HepG2 (cell line): ENCODE results near the gene SGK1. TPM values are rescaled to one million over a fixed set of nuclear protein-coding genes. Genes with fewer than 3 reads are reported as not detected.
"Not testable (repeated sequence)": the region's sequence is repeated elsewhere in the genome, so short reads cannot be mapped to it uniquely, and the experiment has no call there.

ENCODE experiments used
- ATAC-seq: fragments of 200-7000 bp; cut with Tn5 transposase; 3 replicates; pipeline ENCODE4 v1.9.1; 2020; ENCODE audit warnings: mild to moderate bottlenecking, moderate library complexity
- BruUV-seq: library from RNA; stranded (reverse); fragments of 400-500 nt; replicated peaks from 2 replicates; lab custom pipeline; 2021; lab: Mats Ljungman, UMichigan
- CTCF ChIA-PET: fragments of 300-600 bp; formaldehyde crosslinking; extraction: SDS; loops from one replicate; lab custom pipeline; 2021; ENCODE audit warnings: low total read pairs, inconsistent platforms, low intra/inter-chr PET ratio; lab: Yijun Ruan, JAX
- POLR2A ChIA-PET: fragments of 350-600 bp; sonication (Branson Sonifier 250); formaldehyde crosslinking; loops from one replicate; lab custom pipeline; 2020; ENCODE audit warnings: antibody characterized with exemption, inconsistent platforms; lab: Yijun Ruan, JAX
- DNase-seq: peaks from one replicate; pipeline ENCODE4 v3.0.0-alpha.2; 2015; ENCODE audit warnings: low spot score
- FAIRE-seq: peaks from 3 replicates; lab custom pipeline; 2011; peaks lifted over from hg19 to GRCh38; lab: Jason Lieb, UNC
- H2AFZ ChIP-seq: one replicate; pipeline ENCODE4 v1.6.1; 2011; ENCODE audit warnings: low read length, inconsistent platforms
- H3K27ac ChIP-seq: fragments of 300-600 bp; 3 replicates; pipeline ENCODE4 v1.8.0; 2011; ENCODE audit warnings: mixed run types, mild to moderate bottlenecking, mixed read lengths, low read length, inconsistent platforms; ENCODE audit not compliant: insufficient read depth; ENCODE audit errors: extremely low read length
- H3K27me3 ChIP-seq, 2 experiments: fragments of 200-600 bp in 1 of 2; 2 replicates in 1 of 2; 3 replicates in 1 of 2; pipeline versions ENCODE4 v1.6.0 to v1.8.0; 2011; ENCODE audit warnings: low read length in 2 of 2, mild to moderate bottlenecking in 2 of 2, moderate library complexity in 2 of 2, inconsistent platforms in 1 of 2; ENCODE audit not compliant: insufficient read depth in 2 of 2, control insufficient read depth in 1 of 2
- H3K36me3 ChIP-seq, 2 experiments: fragments of 200-600 bp in 1 of 2; replicated peaks in 1 of 2; 2 replicates in 1 of 2; 3 replicates in 1 of 2; pipeline versions ENCODE4 v1.5.1 to v1.8.0; 2011; ENCODE audit warnings: low read length in 2 of 2, inconsistent platforms in 1 of 2; ENCODE audit not compliant: insufficient read depth in 2 of 2, control insufficient read depth in 1 of 2
- H3K4me1 ChIP-seq: 2 replicates; pipeline ENCODE4 v1.5.1; 2012; ENCODE audit warnings: low read length, inconsistent platforms; ENCODE audit not compliant: insufficient read depth
- H3K4me2 ChIP-seq: 2 replicates; pipeline ENCODE4 v1.6.0; 2011; ENCODE audit warnings: low read depth, low read length, inconsistent platforms
- H3K4me3 ChIP-seq, 3 experiments: fragments of 200-600 bp in 1 of 3; sonication (generic), shearing (Covaris generic) in 1 of 3; replicated peaks in 1 of 3; 2 replicates each; pipeline ENCODE4 v1.5.1; 2011 to 2016; ENCODE audit warnings: low read length in 3 of 3, inconsistent platforms in 2 of 3, low read depth in 2 of 3, mild to moderate bottlenecking in 2 of 3, control low read depth in 1 of 3, mixed read lengths in 1 of 3; ENCODE audit not compliant: insufficient read depth in 1 of 3
- H3K79me2 ChIP-seq: one replicate; pipeline ENCODE4 v1.6.1; 2011; ENCODE audit warnings: low read length, inconsistent platforms; ENCODE audit not compliant: insufficient read depth
- H3K9ac ChIP-seq: 2 replicates; pipeline ENCODE4 v1.6.0; 2011; ENCODE audit warnings: mild to moderate bottlenecking, low read depth, low read length, inconsistent platforms; ENCODE audit not compliant: insufficient read depth
- H3K9me3 ChIP-seq: 2 replicates; pipeline ENCODE4 v1.5.1; 2012; ENCODE audit warnings: mild to moderate bottlenecking, low read length
- H4K20me1 ChIP-seq: 2 replicates; pipeline ENCODE4 v1.6.0; 2011; ENCODE audit warnings: inconsistent platforms, mild to moderate bottlenecking, low read length, moderate library complexity; ENCODE audit not compliant: insufficient read depth
- KDM5A ChIP-seq: fragments of 200-600 bp; sonication (generic); IDR thresholded peaks from 2 replicates; pipeline ENCODE4 v1.7.0; 2018; ENCODE audit warnings: antibody characterized with exemption, mild to moderate bottlenecking, low read length, borderline replicate concordance
- YEATS2 ChIP-seq: sonication (generic); formaldehyde crosslinking; IDR thresholded peaks from 2 replicates; pipeline ENCODE4 v1.4.0; 2020; ENCODE audit warnings: missing genetic modification reagents, borderline replicate concordance
- ZNF720 ChIP-seq: sonication (generic); formaldehyde crosslinking; IDR thresholded peaks from 2 replicates; pipeline ENCODE4 v1.4.0; 2020; ENCODE audit warnings: missing genetic modification reagents
- WGBS: methylation state at CpG from one replicate; pipeline ENCODE4 v1.1.6; 2017; ENCODE audit warnings: low lambda C conversion rate; 5-methylcytosine and 5-hydroxymethylcytosine counted together
- in situ Hi-C: cut with HindIII; loops from 2 replicates; pipeline ENCODE4 v1.10.0; 2017; ENCODE audit warnings: low pct_unique_long_range_greater_than_20kb; ENCODE audit not compliant: extremely low pct_ligation_motif_present
- intact Hi-C: fragments of 100-400 bp; cut with micrococcal nuclease; formaldehyde crosslinking; loops from one replicate; pipeline ENCODE4 v1.10.0; 2022; ENCODE audit not compliant: unreplicated experiment
- polyA plus RNA-seq, 8 experiments: library from polyadenylated mRNA; depleted of rRNA in 3 of 8; stranded (reverse) in 7 of 8; unstranded in 1 of 8; fragments of >200 nt; fragmentation: Illumina TruSeq in 4 of 8; extraction: Trizol in 4 of 8; gene quantifications; 2 replicates each; pipeline versions ENCODE4 v1.2.1 to v1.2.3, GENCODE V29; 2011 to 2016; ENCODE audit warnings: low read depth in 4 of 8, missing spikeins in 1 of 8, mixed read lengths in 1 of 8; ENCODE audit not compliant: insufficient read depth in 1 of 8
- total RNA-seq, 5 experiments: library from RNA; depleted of rRNA; stranded (reverse); fragments of >200 nt; fragmentation: Illumina TruSeq; extraction: Trizol; gene quantifications; 2 replicates each; pipeline ENCODE4 v1.2.3, GENCODE V29; 2016; ENCODE audit warnings: low read depth in 1 of 5
- TF ChIP-seq, protein P1 (sequence below): sonication (generic); formaldehyde crosslinking; conservative IDR thresholded peaks from 2 replicates; pipeline ENCODE4 v1.4.0; 2020; ENCODE audit warnings: missing genetic modification reagents

Gene SGK1
- total and polyA plus RNA-seq, 2 of the 13 experiments (the other 11 are each of a cell fraction or from before 2014, with no cell fraction given), result 56.1 to 56.2 TPM

DNA sequence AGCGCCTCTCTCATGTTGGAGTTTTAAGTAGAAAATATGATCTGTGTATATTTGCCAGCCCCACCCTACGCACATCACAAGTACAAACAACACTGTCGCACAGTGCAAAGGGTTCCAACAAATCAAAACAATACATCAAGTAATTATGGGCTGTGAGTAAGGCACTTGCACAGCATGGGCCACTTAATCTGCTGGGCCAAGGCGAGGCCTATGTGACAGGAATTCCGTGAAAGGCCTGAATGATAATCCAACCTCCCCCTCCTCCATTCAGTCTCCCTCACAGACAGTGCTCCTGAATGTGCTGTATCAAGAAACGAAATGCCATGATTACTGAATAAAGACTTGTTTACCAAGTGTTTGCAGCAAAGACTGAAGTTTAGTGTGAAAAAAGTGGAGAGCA lies 135.4 kb downstream of the SGK1 start:
- BruUV-seq, result no TSS peak
- FAIRE-seq (no peak), ATAC-seq (no peak), DNase-seq (no peak)
- peaks cover 85% of the 10 kb centered on the region for H3K4me1 ChIP-seq
- ChIA-PET POLR2A (interaction anchor here (2.3 kb wide), 1 partner anchor 11 kb away, joined by 5 read pairs; no protein-coding TSS in a partner anchor), CTCF (no interaction called here)
- H2AFZ ChIP-seq, result no peak overlapping the region
- no peak overlapping the region for H3K4me3 ChIP-seq
- H3K36me3 ChIP-seq, result no peaks in the 10 kb centered on the region
- TF ChIP-seq YEATS2 (no peak), ZNF720 (CRISPR knock-in tag) (no peak), KDM5A (no peak)
- TF ChIP-seq, protein P1, sequence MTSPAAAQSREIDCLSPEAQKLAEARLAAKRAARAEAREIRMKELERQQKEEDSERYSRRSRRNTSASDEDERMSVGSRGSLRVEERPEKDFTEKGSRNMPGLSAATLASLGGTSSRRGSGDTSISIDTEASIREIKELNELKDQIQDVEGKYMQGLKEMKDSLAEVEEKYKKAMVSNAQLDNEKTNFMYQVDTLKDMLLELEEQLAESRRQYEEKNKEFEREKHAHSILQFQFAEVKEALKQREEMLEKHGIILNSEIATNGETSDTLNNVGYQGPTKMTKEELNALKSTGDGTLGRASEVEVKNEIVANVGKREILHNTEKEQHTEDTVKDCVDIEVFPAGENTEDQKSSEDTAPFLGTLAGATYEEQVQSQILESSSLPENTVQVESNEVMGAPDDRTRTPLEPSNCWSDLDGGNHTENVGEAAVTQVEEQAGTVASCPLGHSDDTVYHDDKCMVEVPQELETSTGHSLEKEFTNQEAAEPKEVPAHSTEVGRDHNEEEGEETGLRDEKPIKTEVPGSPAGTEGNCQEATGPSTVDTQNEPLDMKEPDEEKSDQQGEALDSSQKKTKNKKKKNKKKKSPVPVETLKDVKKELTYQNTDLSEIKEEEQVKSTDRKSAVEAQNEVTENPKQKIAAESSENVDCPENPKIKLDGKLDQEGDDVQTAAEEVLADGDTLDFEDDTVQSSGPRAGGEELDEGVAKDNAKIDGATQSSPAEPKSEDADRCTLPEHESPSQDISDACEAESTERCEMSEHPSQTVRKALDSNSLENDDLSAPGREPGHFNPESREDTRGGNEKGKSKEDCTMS (CRISPR knock-in tag), result no peak
- intact Hi-C loops, result no loop called here
- H3K27ac ChIP-seq, result no peak overlapping the region
- no peaks in the 10 kb centered on the region for H3K79me2 ChIP-seq
- no peaks in the 10 kb centered on the region for H4K20me1 ChIP-seq
- no peaks in the 10 kb centered on the region for H3K9me3 ChIP-seq
- in situ Hi-C loops, result loop anchor here (5.0 kb wide), 1 partner anchor 65 kb away; no protein-coding TSS in a partner anchor
- no peak overlapping the region for H3K9ac ChIP-seq
- no peaks in the 10 kb centered on the region for H3K27me3 ChIP-seq
- H3K4me2 ChIP-seq, result no peak overlapping the region
- 82% methylated on average over 6 of the region's 6 CpGs for WGBS

DNA sequence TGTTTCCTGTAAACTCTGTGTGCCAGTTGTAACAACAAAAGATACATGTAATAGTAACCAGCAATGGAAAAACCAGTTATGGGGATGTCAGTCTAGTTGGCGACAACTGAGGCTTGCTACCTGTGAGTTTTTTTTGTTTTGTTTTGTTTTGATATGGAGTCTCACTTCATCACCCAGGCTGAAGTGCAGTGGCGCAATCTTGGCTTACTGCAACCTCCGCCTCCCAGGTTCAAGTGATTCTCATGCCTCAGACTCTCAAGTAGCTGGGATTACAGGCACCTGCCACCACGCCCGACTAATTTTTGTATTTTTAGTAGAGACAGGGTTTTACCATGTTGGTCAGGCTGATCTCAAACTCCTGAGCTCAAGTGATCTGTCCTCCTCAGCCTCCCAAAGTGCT lies 136.2 kb downstream of the SGK1 start:
- H2AFZ ChIP-seq, FAIRE-seq, H3K79me2 ChIP-seq, intact Hi-C loops, H3K27ac ChIP-seq, H3K36me3 ChIP-seq, CTCF ChIA-PET, H3K9me3 ChIP-seq, POLR2A ChIA-PET, DNase-seq, H3K9ac ChIP-seq, H3K27me3 ChIP-seq, H3K4me2 ChIP-seq, ATAC-seq, H3K4me3 ChIP-seq, H4K20me1 ChIP-seq, BruUV-seq: not testable (repeated sequence)
- peaks cover 82% of the 10 kb centered on the region for H3K4me1 ChIP-seq
- in situ Hi-C loops, result loop anchor here (5.0 kb wide), 1 partner anchor 66 kb away; no protein-coding TSS in a partner anchor
- 99% methylated on average over 5 of the region's 5 CpGs for WGBS

DNA sequence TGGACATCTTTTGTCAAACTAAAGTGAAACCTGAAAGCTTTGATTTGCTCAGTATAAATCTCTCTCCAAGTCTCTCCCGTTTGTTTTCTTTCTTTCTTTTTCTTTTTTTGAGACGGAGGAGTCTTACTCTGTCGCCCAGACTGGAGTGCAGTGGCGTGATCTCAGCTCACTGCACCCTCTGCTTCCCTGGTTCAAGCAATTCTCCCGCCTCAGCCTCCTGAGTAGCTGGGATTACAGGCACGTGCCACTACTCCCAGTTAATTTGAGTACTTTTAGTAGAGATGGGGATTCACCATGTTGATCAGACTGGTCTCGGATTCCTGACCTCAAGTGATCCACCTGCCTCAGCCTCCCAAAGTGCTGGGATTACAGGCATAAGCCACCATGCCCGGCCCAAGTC lies 136.7 kb downstream of the SGK1 start:
- H3K9ac ChIP-seq, BruUV-seq, H3K9me3 ChIP-seq, intact Hi-C loops, H3K4me2 ChIP-seq, H3K4me3 ChIP-seq, H2AFZ ChIP-seq, CTCF ChIA-PET, FAIRE-seq, H3K79me2 ChIP-seq, POLR2A ChIA-PET, H4K20me1 ChIP-seq, DNase-seq, H3K36me3 ChIP-seq, ATAC-seq, H3K27ac ChIP-seq, H3K27me3 ChIP-seq: not testable (repeated sequence)
- in situ Hi-C loops, result loop anchor here (5.0 kb wide), 1 partner anchor 66 kb away; no protein-coding TSS in a partner anchor
- H3K4me1 ChIP-seq, result peaks cover 82% of the 10 kb centered on the region
- 88% methylated on average over 8 of the region's 8 CpGs for WGBS
